Measurements from ENCODE around the gene RSPH9. TPM values are rescaled to one million over a fixed set of nuclear protein-coding genes. Genes with fewer than 3 reads are reported as not detected.

The RSPH9 gene
- total and polyA plus RNA-seq, 3 experiments from 2014 or later = 1.3 TPM; not detected in 2

GRCh38 chr6:43667245-43668150, 22.7 kb downstream of the RSPH9 start:
- peak overlapping the region in 5 of 7 donors; percentile 55 to 77 (median 66) for H3K4me3 Mint-ChIP-seq
- H3K4me1 Mint-ChIP-seq = peaks cover 13 to 20% (median 17%) of the 10 kb centered on the region in 3 donors
- H3K4me3 ChIP-seq (ENCODE audit: low read length) = no peak overlapping the region

GRCh38 chr6:43668151-43669028, 23.6 kb downstream of the RSPH9 start:
- peak overlapping the region in 2 of 7 donors; percentile 13 to 23 for H3K4me3 Mint-ChIP-seq

More at GRCh38 chr6:43667245-43668150, 22.7 kb downstream of the RSPH9 start:
- no peaks in the 10 kb centered on the region for H3K9me3 ChIP-seq (ENCODE audit: low read length)
- peaks cover 14% of the 10 kb centered on the region for H3K4me1 ChIP-seq (ENCODE audit: insufficient read depth, low read length)
- ChIA-PET POLR2A (interaction anchor here (0.7 kb wide), 1 partner anchor 1319 kb away, joined by 3 read pairs; no protein-coding TSS in a partner anchor), CTCF (interaction anchor here (0.8 to 5.9 kb wide), 24 partner anchors 7 to 505 kb away, joined by 3 to 45 read pairs (median 4); partner anchors contain the start of genes GTPBP2, MAD2L1BP and VEGFA)
- DNase-seq = peak; percentile 68 to 81 (median 72)
- peak overlapping the region in 4 of 8 donors; percentile 25 to 93 (median 70) for H3K27ac Mint-ChIP-seq
- H3K27me3 Mint-ChIP-seq = peaks cover 0 to 1% of the 10 kb centered on the region in 2 donors
- peaks cover 7% of the 10 kb centered on the region for H3K36me3 ChIP-seq (ENCODE audit: insufficient read depth, low read length)
- H3K27ac ChIP-seq (ENCODE audit: low read depth, low read length) = no peak overlapping the region
- H3K9me3 Mint-ChIP-seq = no peaks in the 10 kb centered on the region
- peaks cover 0 to 22% (median 0%) of the 10 kb centered on the region in 3 donors for H3K36me3 Mint-ChIP-seq
- no peaks in the 10 kb centered on the region for H3K27me3 ChIP-seq (ENCODE audit: insufficient read depth, low read length, poor library complexity, severe bottlenecking)

GRCh38 chr6:43669050-43669921, 24.4 kb downstream of the RSPH9 start:
- Mint-ChIP-seq H3K27me3 (peaks cover 0 to under 1% of the 10 kb centered on the region in 2 donors), H3K4me1 (peaks cover 13 to 20% (median 17%) of the 10 kb centered on the region in 3 donors), H3K9me3 (no peaks in the 10 kb centered on the region), H3K4me3 (no peak overlapping the region), H3K27ac (peak overlapping the region in 6 of 8 donors; percentile 12 to 72 (median 52)), H3K36me3 (peaks cover 0 to 39% (median 0%) of the 10 kb centered on the region in 3 donors)
- CTCF ChIA-PET = interaction anchor here (0.8 to 5.9 kb wide), 11 partner anchors 8 to 412 kb away, joined by 3 to 45 read pairs (median 4); no protein-coding TSS in a partner anchor
- Histone ChIP-seq H3K9me3 (ENCODE audit: low read length) (no peaks in the 10 kb centered on the region), H3K36me3 (ENCODE audit: insufficient read depth, low read length) (peaks cover 8% of the 10 kb centered on the region), H3K27me3 (ENCODE audit: insufficient read depth, low read length, poor library complexity, severe bottlenecking) (no peaks in the 10 kb centered on the region), H3K27ac (ENCODE audit: low read depth, low read length) (peak overlapping the region; percentile 57), H3K4me3 (ENCODE audit: low read length) (no peak overlapping the region), H3K4me1 (ENCODE audit: insufficient read depth, low read length) (peaks cover 14% of the 10 kb centered on the region)
- POLR2A ChIA-PET = no interaction called here
- DNase-seq = no peak

More at GRCh38 chr6:43668151-43669028, 23.6 kb downstream of the RSPH9 start:
- H3K9me3 ChIP-seq (ENCODE audit: low read length) = no peaks in the 10 kb centered on the region
- peaks cover 14% of the 10 kb centered on the region for H3K4me1 ChIP-seq (ENCODE audit: insufficient read depth, low read length)
- DNase-seq = peak in 3 of 5 donors; percentile 4 to 34 (median 17)
- peaks cover 7% of the 10 kb centered on the region for H3K36me3 ChIP-seq (ENCODE audit: insufficient read depth, low read length)
- CTCF ChIA-PET = interaction anchor here (0.9 to 5.9 kb wide), 16 partner anchors 9 to 505 kb away, joined by 3 to 45 read pairs (median 4); partner anchors contain the start of genes GTPBP2, MAD2L1BP and VEGFA
- peak overlapping the region in 6 of 8 donors; percentile 23 to 83 (median 60) for H3K27ac Mint-ChIP-seq
- H3K4me1 Mint-ChIP-seq = peaks cover 13 to 20% (median 17%) of the 10 kb centered on the region in 3 donors
- no peak overlapping the region for H3K27ac ChIP-seq (ENCODE audit: low read depth, low read length)
- H3K4me3 ChIP-seq (ENCODE audit: low read length) = no peak overlapping the region
- no peaks in the 10 kb centered on the region for H3K27me3 ChIP-seq (ENCODE audit: insufficient read depth, low read length, poor library complexity, severe bottlenecking)
- no peaks in the 10 kb centered on the region for H3K9me3 Mint-ChIP-seq
- H3K27me3 Mint-ChIP-seq = peaks cover 0 to 1% of the 10 kb centered on the region in 2 donors
- POLR2A ChIA-PET = no interaction called here
- peaks cover 0 to 30% (median 0%) of the 10 kb centered on the region in 3 donors for H3K36me3 Mint-ChIP-seq

GRCh38 chr6:43669922-43670622, 25.2 kb downstream of the RSPH9 start:
- peaks cover 0 to 47% (median 2%) of the 10 kb centered on the region in 3 donors for H3K36me3 Mint-ChIP-seq
- no peaks in the 10 kb centered on the region for H3K27me3 Mint-ChIP-seq
- no peaks in the 10 kb centered on the region for H3K9me3 Mint-ChIP-seq
- H3K36me3 ChIP-seq (ENCODE audit: insufficient read depth, low read length) = peaks cover 16% of the 10 kb centered on the region
- no peak for DNase-seq
- ChIA-PET CTCF (interaction anchor here (0.8 to 5.9 kb wide), 9 partner anchors 10 to 411 kb away, joined by 3 to 45 read pairs (median 4); no protein-coding TSS in a partner anchor), POLR2A (no interaction called here)
- peak overlapping the region in 4 of 8 donors; percentile 42 to 78 (median 60) for H3K27ac Mint-ChIP-seq
- H3K4me3 Mint-ChIP-seq = peak overlapping the region in 1 of 7 donors; percentile 61
- peak overlapping the region; percentile 57 for H3K27ac ChIP-seq (ENCODE audit: low read depth, low read length)
- H3K4me1 Mint-ChIP-seq = peaks cover 13 to 20% (median 17%) of the 10 kb centered on the region in 3 donors
- no peaks in the 10 kb centered on the region for H3K9me3 ChIP-seq (ENCODE audit: low read length)
- no peak overlapping the region for H3K4me3 ChIP-seq (ENCODE audit: low read length)
- H3K4me1 ChIP-seq (ENCODE audit: insufficient read depth, low read length) = peaks cover 14% of the 10 kb centered on the region
- no peaks in the 10 kb centered on the region for H3K27me3 ChIP-seq (ENCODE audit: insufficient read depth, low read length, poor library complexity, severe bottlenecking)

- CTCF ChIA-PET = interaction anchor here (0.6 to 5.9 kb wide), 6 partner anchors 11 to 410 kb away, joined by 3 to 45 read pairs (median 4); no protein-coding TSS in a partner anchor
- peaks cover 21% of the 10 kb centered on the region for H3K36me3 ChIP-seq (ENCODE audit: insufficient read depth, low read length)
- H3K9me3 ChIP-seq (ENCODE audit: low read length) = no peaks in the 10 kb centered on the region
- no peak overlapping the region for H3K27ac ChIP-seq (ENCODE audit: low read depth, low read length)
- peaks cover 14% of the 10 kb centered on the region for H3K4me1 ChIP-seq (ENCODE audit: insufficient read depth, low read length)
- no peaks in the 10 kb centered on the region for H3K27me3 ChIP-seq (ENCODE audit: insufficient read depth, low read length, poor library complexity, severe bottlenecking)
- Mint-ChIP-seq H3K4me1 (peaks cover 13 to 20% (median 17%) of the 10 kb centered on the region in 3 donors), H3K4me3 (no peak overlapping the region), H3K36me3 (peaks cover 0 to 52% (median 2%) of the 10 kb centered on the region in 3 donors), H3K27ac (peak overlapping the region in 2 of 8 donors; percentile 61 to 78), H3K27me3 (no peaks in the 10 kb centered on the region), H3K9me3 (no peaks in the 10 kb centered on the region)
- no peak overlapping the region for H3K4me3 ChIP-seq (ENCODE audit: low read length)
- POLR2A ChIA-PET = no interaction called here
- no peak for DNase-seq
These were observed 25.8 kb downstream of the RSPH9 start for GRCh38 chr6:43670623-43670986.

GRCh38 chr6:43671011-43671800, 26.4 kb downstream of the RSPH9 start:
- peaks cover 0 to 58% (median 2%) of the 10 kb centered on the region in 3 donors for H3K36me3 Mint-ChIP-seq
- ChIA-PET CTCF (interaction anchor here (0.6 to 5.9 kb wide), 4 partner anchors 29 to 408 kb away, joined by 3 to 45 read pairs (median 4); no protein-coding TSS in a partner anchor), POLR2A (no interaction called here)
- peaks cover 13 to 20% (median 17%) of the 10 kb centered on the region in 3 donors for H3K4me1 Mint-ChIP-seq
- Histone ChIP-seq H3K27me3 (ENCODE audit: insufficient read depth, low read length, poor library complexity, severe bottlenecking) (no peaks in the 10 kb centered on the region), H3K36me3 (ENCODE audit: insufficient read depth, low read length) (peaks cover 23% of the 10 kb centered on the region), H3K4me3 (ENCODE audit: low read length) (no peak overlapping the region), H3K9me3 (ENCODE audit: low read length) (no peaks in the 10 kb centered on the region), H3K27ac (ENCODE audit: low read depth, low read length) (no peak overlapping the region), H3K4me1 (ENCODE audit: insufficient read depth, low read length) (peaks cover 14% of the 10 kb centered on the region)
- H3K27ac Mint-ChIP-seq = peak overlapping the region in 2 of 8 donors; percentile 38 to 50
- H3K27me3 Mint-ChIP-seq = no peaks in the 10 kb centered on the region
- no peak overlapping the region for H3K4me3 Mint-ChIP-seq
- no peaks in the 10 kb centered on the region for H3K9me3 Mint-ChIP-seq
- DNase-seq = no peak
